CD4-positive, alpha-beta T cell treated with Interleukin-17A for 4 hours (primary cell): Measurements from ENCODE around the gene RERGL.
"Not testable (repeated sequence)": the region's sequence is repeated elsewhere in the genome, so short reads cannot be mapped to it uniquely, and the experiment has no call there.

ENCODE experiments used
- DNase-seq: peaks from one replicate; pipeline ENCODE4 v3.0.0-alpha.2; 2020; ENCODE audit warnings: mixed read lengths

Gene RERGL

GRCh38 chr12:18090093-18090492, at the start of gene RERGL:
Gene RERGL, minus strand, starts transcription at chr12:18090193. Its CDS starts 53 bp downstream, at chr12:18090140.
- no peak for DNase-seq

GRCh38 chr12:18139254-18139653, 49.3 kb upstream of the RERGL start:
- DNase-seq = no peak

GRCh38 chr12:18135509-18135908, 45.5 kb upstream of the RERGL start:
- DNase-seq = no peak

- no peak for DNase-seq
Measured at GRCh38 chr12:18135086-18135485, 45.1 kb upstream of the RERGL start.

GRCh38 chr12:18130851-18131250, 40.9 kb upstream of the RERGL start:
- DNase-seq = no peak

GRCh38 chr12:18123707-18124106, 33.7 kb upstream of the RERGL start:
- DNase-seq = no peak

GRCh38 chr12:18120899-18121298, 30.9 kb upstream of the RERGL start:
- DNase-seq = no peak

GRCh38 chr12:18108611-18109010, 18.6 kb upstream of the RERGL start:
- DNase-seq = no peak

- DNase-seq = no peak
Measured at GRCh38 chr12:18103624-18104023, 13.6 kb upstream of the RERGL start.

GRCh38 chr12:18101043-18101442, 11.1 kb upstream of the RERGL start:
- no peak for DNase-seq

- no peak for DNase-seq
Measured at GRCh38 chr12:18084080-18084479, 5.9 kb downstream of the RERGL start.

- DNase-seq = no peak
Measured at GRCh38 chr12:18079541-18080246, 10.3 kb downstream of the RERGL start.

GRCh38 chr12:18074001-18074400, 16.0 kb downstream of the RERGL start:
- no peak for DNase-seq

GRCh38 chr12:18072723-18073122, 17.3 kb downstream of the RERGL start:
- no peak for DNase-seq

- DNase-seq = no peak
Measured at GRCh38 chr12:18071336-18071735, 18.7 kb downstream of the RERGL start.

- no peak for DNase-seq
Measured at GRCh38 chr12:18068355-18068754, 21.6 kb downstream of the RERGL start.

GRCh38 chr12:18066666-18067065, 23.3 kb downstream of the RERGL start:
- DNase-seq = no peak

- not testable (repeated sequence) for DNase-seq
Measured at GRCh38 chr12:18062867-18063266, 27.1 kb downstream of the RERGL start.

- no peak for DNase-seq
Measured at GRCh38 chr12:18057051-18057450, 32.9 kb downstream of the RERGL start.

GRCh38 chr12:18054925-18055619, 34.9 kb downstream of the RERGL start:
- DNase-seq = no peak

GRCh38 chr12:18045446-18045992, 44.5 kb downstream of the RERGL start:
- no peak for DNase-seq

- DNase-seq = not testable (repeated sequence)
Measured at GRCh38 chr12:18040060-18040742, 49.8 kb downstream of the RERGL start.
